Tibial nerve (tissue), 4 donors: ENCODE data around the gene ANKRD39.

Experiments
- CTCF ChIP-seq, 5 experiments: fragments of 200-600 bp in 3 of 5; fragments of 450-650 bp in 2 of 5; sonication (generic) in 3 of 5; IDR thresholded peaks; one replicate each; pipeline ENCODE4 v1.5.1; 2016 to 2019; ENCODE audit warnings: antibody characterized with exemption in 5 of 5, mild to moderate bottlenecking in 3 of 5, moderate library complexity in 2 of 5
- EP300 ChIP-seq, 2 donors: sonication (generic); formaldehyde crosslinking; IDR thresholded peaks; one replicate each; pipeline ENCODE4 v1.6.1; 2017; ENCODE audit warnings: antibody characterized with exemption in 2 of 2, mild to moderate bottlenecking in 1 of 2
- POLR2A ChIP-seq, 2 donors: fragments of 450-650 bp; IDR thresholded peaks; one replicate each; pipeline ENCODE4 v1.6.1; 2017; ENCODE audit warnings: antibody characterized with exemption in 2 of 2, mild to moderate bottlenecking in 2 of 2, moderate library complexity in 2 of 2

DNA sequence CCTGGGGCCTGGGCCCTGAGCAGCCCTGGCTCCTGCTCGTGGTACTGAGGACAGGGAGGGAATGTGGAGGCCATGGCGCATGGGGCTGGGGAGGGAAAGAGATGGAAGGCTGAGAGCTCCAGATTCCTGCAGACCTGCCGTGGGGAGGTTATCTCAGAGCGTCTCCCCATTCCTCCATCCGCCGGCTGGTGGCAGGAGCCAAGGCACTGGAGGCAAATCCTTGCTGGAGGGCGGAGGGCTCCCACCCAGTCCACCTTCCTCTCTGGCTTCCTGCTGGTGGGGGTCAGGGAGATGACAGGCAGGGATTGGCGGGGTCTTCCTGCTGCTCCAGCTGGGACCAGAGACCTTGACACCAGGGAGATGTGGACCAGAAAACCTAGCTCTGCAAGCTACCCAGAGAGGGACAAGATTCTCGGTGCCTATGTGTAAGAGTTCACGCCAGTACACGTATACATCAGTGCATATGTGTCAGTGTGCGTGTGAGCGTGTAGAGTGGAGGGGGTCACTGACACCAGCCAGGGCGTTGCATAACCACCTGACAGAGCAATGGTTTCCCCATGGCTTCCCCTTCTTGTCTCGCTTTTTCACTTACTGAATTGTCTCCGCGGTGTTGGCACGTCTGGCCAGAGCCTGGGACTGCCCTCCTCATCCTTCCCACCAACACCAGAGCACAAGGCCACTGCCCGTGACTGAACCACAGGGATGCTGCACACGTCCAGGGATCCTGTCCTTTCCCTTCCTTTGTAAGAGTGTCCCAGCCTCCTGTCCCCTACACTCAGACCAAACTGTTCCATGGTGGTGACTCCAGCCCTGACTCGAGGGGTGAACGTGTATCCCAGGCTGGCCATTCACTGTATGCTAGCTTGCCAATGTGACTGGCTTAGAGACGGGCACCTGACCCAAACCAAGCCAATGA is 27.9 kb upstream of the ANKRD39 start:
- no peak for TF ChIP-seq CTCF (IDR thresholded peaks at IDR 0.05)
- TF ChIP-seq POLR2A (IDR thresholded peaks at IDR 0.05) = no peak
- TF ChIP-seq EP300 (IDR thresholded peaks at IDR 0.05) = no peak
